Measurements from ENCODE around the gene MUC3A. TPM values are rescaled to one million over a fixed set of nuclear protein-coding genes. Genes with fewer than 3 reads are reported as not detected.
"Not testable (repeated sequence)": the region's sequence is repeated elsewhere in the genome, so short reads cannot be mapped to it uniquely, and the experiment has no call there.

The MUC3A gene
- total and polyA plus RNA-seq, 2 of the 4 experiments (the other 2 are of a cell fraction): 0.05 TPM; not detected in 1

DNA sequence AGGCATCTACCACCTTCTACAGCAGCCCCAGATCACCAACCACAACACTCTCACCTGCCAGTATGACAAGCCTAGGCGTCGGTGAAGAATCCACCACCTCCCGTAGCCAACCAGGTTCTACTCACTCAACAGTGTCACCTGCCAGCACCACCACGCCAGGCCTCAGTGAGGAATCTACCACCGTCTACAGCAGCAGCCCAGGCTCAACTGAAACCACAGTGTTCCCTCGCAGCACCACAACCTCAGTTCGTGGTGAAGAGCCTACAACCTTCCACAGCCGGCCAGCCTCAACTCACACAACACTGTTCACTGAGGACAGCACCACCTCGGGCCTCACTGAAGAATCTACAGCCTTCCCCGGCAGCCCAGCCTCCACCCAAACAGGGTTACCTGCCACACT is 49.2 kb downstream of the MUC3A start:
- BruUV-seq (replicated peaks); H2BK120ac ChIP-seq (ENCODE audit: low read depth, low read length); H4K20me1 ChIP-seq (ENCODE audit: insufficient read depth, low read length); H3K14ac ChIP-seq (replicated peaks; ENCODE audit: low read depth, low read length); H3K56ac ChIP-seq (ENCODE audit: extremely low read depth, insufficient read depth, low read length); dilution Hi-C loops (cut with HindIII; ENCODE audit: low sequenced_read_pairs, unreplicated experiment); H2AFZ ChIP-seq (replicated peaks; ENCODE audit: low read length, poor library complexity); H3K4me2 ChIP-seq (ENCODE audit: low read depth, low read length); H4K5ac ChIP-seq (ENCODE audit: low read depth, low read length); H2BK20ac ChIP-seq (ENCODE audit: low read depth, low read length); H3K9ac ChIP-seq (ENCODE audit: low read depth, low read length); H3K4me1 ChIP-seq (ENCODE audit: control insufficient read depth, insufficient read depth, low read length); H2AK5ac ChIP-seq (ENCODE audit: low read depth, low read length); H4K91ac ChIP-seq (ENCODE audit: insufficient read depth, low read depth, low read length); ATAC-seq (ENCODE audit: low read depth); in situ Hi-C loops (cut with MboI; ENCODE audit: low sequenced_read_pairs); H3K18ac ChIP-seq (ENCODE audit: low read depth, low read length); H2AK9ac ChIP-seq (replicated peaks; ENCODE audit: low read depth, low read length, poor library complexity); H3K36me3 ChIP-seq (ENCODE audit: control insufficient read depth, insufficient read depth, low read length); intact Hi-C loops (cut with micrococcal nuclease); H3K9me3 ChIP-seq (ENCODE audit: control insufficient read depth, insufficient read depth, low read length); H3K23ac ChIP-seq (ENCODE audit: low read depth, low read length); H3K9me1 ChIP-seq (ENCODE audit: insufficient read depth, low read length); H2BK5ac ChIP-seq (ENCODE audit: low read depth, low read length, poor library complexity, severe bottlenecking); CTCF ChIA-PET; H3K4me3 ChIP-seq (ENCODE audit: insufficient read depth, low read depth, low read length); POLR2A ChIA-PET (ENCODE audit: unreplicated experiment); H3K4ac ChIP-seq (ENCODE audit: low read depth, low read length); H3K27me3 ChIP-seq (ENCODE audit: control insufficient read depth, insufficient read depth, low read length); H4K8ac ChIP-seq (ENCODE audit: low read depth in 2 of 2, low read length in 2 of 2); H3K27ac ChIP-seq (ENCODE audit: insufficient read depth, low read length); H3K79me1 ChIP-seq (ENCODE audit: low read depth in 1 of 2, low read length in 2 of 2); H2BK15ac ChIP-seq (ENCODE audit: low read depth, low read length); DNase-seq: not testable (repeated sequence)
- no CpG with 5 or more reads among the region's 10 CpGs for WGBS, 2 experiments (ENCODE audit: extremely low coverage in 2 of 2, insufficient read length in 1 of 2)

DNA sequence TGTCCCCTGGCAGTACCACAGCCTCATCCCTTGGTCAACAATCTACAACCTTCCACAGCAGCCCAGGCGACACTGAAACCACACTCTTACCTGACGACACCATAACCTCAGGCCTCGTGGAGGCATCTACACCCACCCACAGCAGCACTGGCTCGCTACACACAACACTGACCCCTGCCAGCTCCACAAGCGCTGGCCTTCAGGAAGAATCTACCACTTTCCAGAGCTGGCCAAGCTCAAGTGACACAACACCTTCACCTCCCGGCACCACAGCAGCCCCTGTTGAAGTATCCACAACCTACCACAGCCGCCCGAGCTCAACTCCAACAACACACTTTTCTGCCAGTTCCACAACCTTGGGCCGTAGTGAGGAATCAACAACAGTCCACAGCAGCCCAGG is 50.0 kb downstream of the MUC3A start:
- H2AK5ac ChIP-seq (ENCODE audit: low read depth, low read length); H2BK5ac ChIP-seq (ENCODE audit: low read depth, low read length, poor library complexity, severe bottlenecking); H3K18ac ChIP-seq (ENCODE audit: low read depth, low read length); intact Hi-C loops (cut with micrococcal nuclease); DNase-seq; H3K23ac ChIP-seq (ENCODE audit: low read depth, low read length); H2BK120ac ChIP-seq (ENCODE audit: low read depth, low read length); H3K4me1 ChIP-seq (ENCODE audit: control insufficient read depth, insufficient read depth, low read length); H4K20me1 ChIP-seq (ENCODE audit: insufficient read depth, low read length); H4K91ac ChIP-seq (ENCODE audit: insufficient read depth, low read depth, low read length); H3K4me3 ChIP-seq (ENCODE audit: insufficient read depth, low read depth, low read length); H3K27ac ChIP-seq (ENCODE audit: insufficient read depth, low read length); H4K8ac ChIP-seq (ENCODE audit: low read depth in 2 of 2, low read length in 2 of 2); H3K4me2 ChIP-seq (ENCODE audit: low read depth, low read length); H3K9me1 ChIP-seq (ENCODE audit: insufficient read depth, low read length); H2BK15ac ChIP-seq (ENCODE audit: low read depth, low read length); H3K27me3 ChIP-seq (ENCODE audit: control insufficient read depth, insufficient read depth, low read length); POLR2A ChIA-PET (ENCODE audit: unreplicated experiment); H2AK9ac ChIP-seq (replicated peaks; ENCODE audit: low read depth, low read length, poor library complexity); H3K4ac ChIP-seq (ENCODE audit: low read depth, low read length); ATAC-seq (ENCODE audit: low read depth); H2BK20ac ChIP-seq (ENCODE audit: low read depth, low read length); H3K14ac ChIP-seq (replicated peaks; ENCODE audit: low read depth, low read length); H3K9ac ChIP-seq (ENCODE audit: low read depth, low read length); dilution Hi-C loops (cut with HindIII; ENCODE audit: low sequenced_read_pairs, unreplicated experiment); H4K5ac ChIP-seq (ENCODE audit: low read depth, low read length); H3K56ac ChIP-seq (ENCODE audit: extremely low read depth, insufficient read depth, low read length); H3K9me3 ChIP-seq (ENCODE audit: control insufficient read depth, insufficient read depth, low read length); BruUV-seq (replicated peaks); CTCF ChIA-PET; H3K36me3 ChIP-seq (ENCODE audit: control insufficient read depth, insufficient read depth, low read length); in situ Hi-C loops (cut with MboI; ENCODE audit: low sequenced_read_pairs); H3K79me1 ChIP-seq (ENCODE audit: low read depth in 1 of 2, low read length in 2 of 2); H2AFZ ChIP-seq (replicated peaks; ENCODE audit: low read length, poor library complexity): not testable (repeated sequence)
- no CpG with 5 or more reads among the region's 9 CpGs for WGBS, 2 experiments (ENCODE audit: extremely low coverage in 2 of 2, insufficient read length in 1 of 2)
